Kidney epithelial cell (primary cell): ENCODE results near the gene TBC1D2. TPM values are rescaled to one million over a fixed set of nuclear protein-coding genes. Genes with fewer than 3 reads are reported as not detected.

ENCODE experiments used
- DNase-seq: peaks from one replicate; pipeline ENCODE4 v3.0.0-alpha.2; 2010; ENCODE audit warnings: low read depth
- H3K27me3 ChIP-seq: 2 replicates; pipeline ENCODE4 v1.6.0; 2011; ENCODE audit warnings: low read length; ENCODE audit not compliant: control insufficient read depth, insufficient read depth
- H3K36me3 ChIP-seq: 2 replicates; pipeline ENCODE4 v1.5.1; 2011; ENCODE audit warnings: low read length; ENCODE audit not compliant: control insufficient read depth, insufficient read depth
- H3K4me3 ChIP-seq: 2 replicates; pipeline ENCODE4 v1.5.1; 2011; ENCODE audit warnings: low read depth, mild to moderate bottlenecking, control low read depth, low read length
- CTCF ChIP-seq: IDR thresholded peaks from 2 replicates; pipeline ENCODE4 v1.5.1; 2011; ENCODE audit warnings: mild to moderate bottlenecking, moderate library complexity, low read length, control low read depth, inconsistent platforms; ENCODE audit not compliant: insufficient read depth, poor library complexity, severe bottlenecking
- total RNA-seq: library from RNA; depleted of rRNA; stranded (reverse); fragments of >200 nt; gene quantifications from 2 replicates; pipeline ENCODE4 v1.2.3, GENCODE V29; 2015

Gene TBC1D2
- total RNA-seq, 1 donor from 2014 or later, result 21.4 TPM

DNA sequence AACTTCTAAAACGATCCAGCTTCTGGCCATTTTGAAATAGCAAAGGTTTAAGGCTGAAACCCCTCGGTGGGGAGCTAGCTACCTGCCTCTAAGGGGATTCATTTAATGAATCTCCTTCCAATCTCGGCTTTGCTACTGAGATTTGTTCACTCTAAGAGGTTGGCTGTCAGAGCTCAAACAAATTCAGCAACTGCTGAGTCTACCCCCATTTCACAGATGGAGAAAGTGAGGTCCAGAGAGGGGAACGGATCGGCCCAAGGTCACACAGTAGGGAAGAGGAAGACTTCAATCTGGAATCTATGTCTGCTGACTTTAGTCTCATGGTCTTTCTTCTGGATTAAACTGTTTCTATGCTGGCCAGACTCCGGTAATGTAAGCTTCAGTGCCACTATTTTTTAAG, 66.0 kb downstream of the TBC1D2 start:
- H3K4me3 ChIP-seq, result no peak overlapping the region
- H3K36me3 ChIP-seq, result no peaks in the 10 kb centered on the region
- DNase-seq, result no peak
- no peaks in the 10 kb centered on the region for H3K27me3 ChIP-seq
- TF ChIP-seq CTCF, result no peak

DNA sequence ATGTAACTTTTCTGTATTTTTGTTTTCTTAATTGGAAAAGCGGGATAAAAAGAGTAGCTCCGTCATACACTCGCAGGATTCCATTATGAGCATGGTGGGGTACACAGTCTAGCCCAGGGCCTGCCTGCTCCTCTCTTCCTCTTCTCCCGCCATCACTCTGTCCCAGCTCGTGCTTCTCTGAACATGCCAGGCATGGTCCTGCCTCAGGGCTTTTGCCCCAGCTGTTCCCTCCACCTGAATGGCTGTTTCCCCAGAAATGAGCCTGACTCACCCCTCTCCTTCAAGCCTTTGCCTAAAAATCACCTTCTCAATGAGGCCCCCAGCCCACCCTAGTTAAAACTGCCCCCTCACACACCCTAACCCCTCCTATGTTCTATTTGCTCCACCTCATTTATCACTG, 67.5 kb downstream of the TBC1D2 start:
- Histone ChIP-seq H3K36me3 (no peaks in the 10 kb centered on the region), H3K4me3 (no peak overlapping the region), H3K27me3 (no peaks in the 10 kb centered on the region)
- no peak for TF ChIP-seq CTCF
- DNase-seq, result no peak

- no peak overlapping the region for H3K4me3 ChIP-seq
- no peak for TF ChIP-seq CTCF
- H3K27me3 ChIP-seq, result no peaks in the 10 kb centered on the region
- no peak for DNase-seq
- no peaks in the 10 kb centered on the region for H3K36me3 ChIP-seq
Observed at GRCh38 chr9:98186236-98186635, 69.2 kb downstream of the TBC1D2 start.

DNA sequence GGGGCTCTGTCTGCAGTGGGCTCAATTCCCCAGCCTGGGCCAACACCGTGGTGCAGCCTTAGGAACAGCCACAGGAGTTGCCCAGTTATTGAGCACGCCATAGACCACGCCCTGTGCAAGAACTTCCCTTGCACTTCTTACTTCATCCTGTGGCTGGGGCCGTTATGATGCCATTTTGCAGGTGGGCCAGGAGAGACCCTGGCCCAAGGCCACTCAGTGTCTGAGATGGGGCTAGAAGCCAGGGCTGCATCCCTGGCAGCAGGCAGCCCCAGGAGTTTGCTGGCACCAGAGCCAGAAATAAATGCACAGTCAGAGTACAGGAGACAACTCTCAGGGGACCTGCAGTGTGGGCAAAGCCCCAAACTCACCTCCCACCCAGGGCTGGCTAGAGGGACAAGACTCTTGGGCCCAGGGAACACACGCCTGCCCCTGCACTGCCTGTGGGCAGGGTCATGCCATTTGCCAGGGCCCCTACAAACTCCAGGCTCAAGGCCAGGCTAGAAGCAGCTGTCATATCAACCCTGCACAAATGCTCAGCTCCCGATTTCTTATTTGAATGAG, 69.8 kb downstream of the TBC1D2 start:
- Histone ChIP-seq H3K36me3 (no peaks in the 10 kb centered on the region), H3K4me3 (no peak overlapping the region), H3K27me3 (no peaks in the 10 kb centered on the region)
- DNase-seq, result no peak
- TF ChIP-seq CTCF, result no peak

GRCh38 chr9:98185021-98185567, 70.4 kb downstream of the TBC1D2 start:
- H3K27me3 ChIP-seq, result no peaks in the 10 kb centered on the region
- no peak for DNase-seq
- no peaks in the 10 kb centered on the region for H3K36me3 ChIP-seq
- H3K4me3 ChIP-seq, result no peak overlapping the region
- no peak for TF ChIP-seq CTCF

- Histone ChIP-seq H3K4me3 (no peak overlapping the region), H3K27me3 (no peaks in the 10 kb centered on the region), H3K36me3 (no peaks in the 10 kb centered on the region)
- DNase-seq, result no peak
- TF ChIP-seq CTCF, result no peak
Observed at GRCh38 chr9:98184326-98184725, 71.1 kb downstream of the TBC1D2 start.
